Erythroblast (primary cell): ENCODE data around the gene CHST10.

ENCODE experiments used
- GATA1 ChIP-seq: IDR thresholded peaks from 2 replicates; pipeline ENCODE4 v1.6.1; 2011; ENCODE audit warnings: low read depth, mild to moderate bottlenecking, control low read depth, low read length, moderate library complexity
- POLR2A ChIP-seq: IDR thresholded peaks from 2 replicates; pipeline ENCODE4 v1.6.1; 2011; ENCODE audit warnings: mild to moderate bottlenecking, low read length

GRCh38 chr2:100419915-100420314, 2.4 kb upstream of the CHST10 start:
- TF ChIP-seq POLR2A = no peak
- TF ChIP-seq GATA1 = no peak
